Prostate gland (tissue), 2 donors: ENCODE results near the gene HDAC4.

Experiments
- POLR2A ChIP-seq: fragments of 450-650 bp; IDR thresholded peaks from one replicate; pipeline ENCODE4 v1.6.1; 2016; ENCODE audit warnings: antibody characterized with exemption, mild to moderate bottlenecking
- TF ChIP-seq, protein P1 (sequence below), 4 experiments: fragments of 200-600 bp in 2 of 4; fragments of 450-650 bp in 2 of 4; sonication (generic) in 2 of 4; IDR thresholded peaks; 1 replicate in 3 of 4; 2 replicates in 1 of 4; pipeline ENCODE4 v1.5.1; 2016 to 2019; ENCODE audit warnings: antibody characterized with exemption in 4 of 4, mild to moderate bottlenecking in 2 of 4, moderate library complexity in 2 of 4

DNA sequence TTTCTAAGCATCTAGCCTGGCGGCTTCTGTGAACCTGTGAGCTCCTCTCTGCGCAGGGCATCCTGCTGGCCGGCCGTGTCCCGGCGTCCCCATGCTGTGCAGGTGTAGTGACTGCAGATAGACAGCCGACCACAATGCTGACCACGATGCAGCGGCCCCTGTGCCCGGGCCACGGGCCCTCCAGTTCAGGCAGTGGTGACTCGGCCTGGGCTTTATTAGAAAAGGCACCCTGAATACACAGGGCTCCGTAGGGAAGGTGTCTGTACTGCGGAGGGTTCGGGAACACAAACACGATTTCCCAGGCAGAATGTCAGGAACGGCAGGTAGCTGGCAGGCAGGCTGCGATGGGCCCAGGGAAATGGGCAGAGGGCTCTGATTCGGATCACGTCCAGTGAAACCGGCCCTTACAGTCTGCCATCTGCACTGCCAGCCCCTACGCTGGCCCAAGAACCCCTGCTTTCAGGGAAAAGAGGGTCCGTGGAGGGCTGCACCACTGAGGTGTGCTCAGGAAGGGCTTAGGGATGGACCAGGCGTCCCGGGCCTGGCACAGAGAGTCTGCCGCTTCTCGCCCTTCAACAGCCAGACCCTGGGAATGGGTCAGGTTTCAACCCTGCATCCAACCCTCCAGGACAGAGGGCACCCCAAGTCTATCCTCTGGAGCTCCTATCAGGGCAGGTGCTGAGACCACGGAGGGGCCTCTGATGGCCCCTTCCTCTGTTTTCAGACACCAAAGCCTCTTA, 196.5 kb downstream of the HDAC4 start:
- TF ChIP-seq, protein P1, sequence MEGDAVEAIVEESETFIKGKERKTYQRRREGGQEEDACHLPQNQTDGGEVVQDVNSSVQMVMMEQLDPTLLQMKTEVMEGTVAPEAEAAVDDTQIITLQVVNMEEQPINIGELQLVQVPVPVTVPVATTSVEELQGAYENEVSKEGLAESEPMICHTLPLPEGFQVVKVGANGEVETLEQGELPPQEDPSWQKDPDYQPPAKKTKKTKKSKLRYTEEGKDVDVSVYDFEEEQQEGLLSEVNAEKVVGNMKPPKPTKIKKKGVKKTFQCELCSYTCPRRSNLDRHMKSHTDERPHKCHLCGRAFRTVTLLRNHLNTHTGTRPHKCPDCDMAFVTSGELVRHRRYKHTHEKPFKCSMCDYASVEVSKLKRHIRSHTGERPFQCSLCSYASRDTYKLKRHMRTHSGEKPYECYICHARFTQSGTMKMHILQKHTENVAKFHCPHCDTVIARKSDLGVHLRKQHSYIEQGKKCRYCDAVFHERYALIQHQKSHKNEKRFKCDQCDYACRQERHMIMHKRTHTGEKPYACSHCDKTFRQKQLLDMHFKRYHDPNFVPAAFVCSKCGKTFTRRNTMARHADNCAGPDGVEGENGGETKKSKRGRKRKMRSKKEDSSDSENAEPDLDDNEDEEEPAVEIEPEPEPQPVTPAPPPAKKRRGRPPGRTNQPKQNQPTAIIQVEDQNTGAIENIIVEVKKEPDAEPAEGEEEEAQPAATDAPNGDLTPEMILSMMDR (IDR thresholded peaks at IDR 0.05): no peak
- TF ChIP-seq POLR2A: no peak
